CD4-positive, alpha-beta T cell treated with Interleukin-21 for 1 hour (primary cell): ENCODE measurements around the gene MLPH.

Source experiments
- DNase-seq: peaks from one replicate; pipeline ENCODE4 v3.0.0-alpha.2; 2020

MLPH gene

DNA sequence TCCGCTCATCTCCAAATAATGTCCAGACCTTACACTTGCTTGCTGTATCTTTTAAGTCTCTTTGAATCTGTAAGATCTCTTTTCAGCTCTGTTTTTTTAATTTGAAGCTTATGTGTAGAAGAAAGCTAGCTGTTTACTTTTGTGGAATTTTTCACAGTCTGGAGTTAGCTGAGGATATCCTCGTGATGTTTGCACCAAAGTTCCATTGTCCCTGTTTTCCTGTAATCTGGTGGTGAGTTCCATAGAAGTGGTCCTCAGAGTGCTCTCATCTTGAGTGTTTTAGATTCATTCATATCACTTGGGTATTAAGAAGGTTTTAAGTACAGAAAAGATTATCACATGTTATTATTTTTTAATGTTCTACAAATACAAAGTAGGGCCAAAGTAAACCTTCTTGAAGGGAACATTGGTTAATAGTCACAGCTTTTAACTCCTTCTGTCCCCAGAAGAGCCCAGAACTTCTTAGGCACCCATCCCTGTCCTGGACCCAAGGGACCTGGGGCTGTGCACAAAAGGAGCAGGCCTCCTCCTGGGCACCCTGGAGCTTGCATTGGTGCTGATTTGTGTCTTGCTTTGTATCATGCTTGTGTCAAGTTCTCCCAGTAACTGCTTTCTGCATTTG lies 15.0 kb downstream of the MLPH start:
- no peak for DNase-seq

DNA sequence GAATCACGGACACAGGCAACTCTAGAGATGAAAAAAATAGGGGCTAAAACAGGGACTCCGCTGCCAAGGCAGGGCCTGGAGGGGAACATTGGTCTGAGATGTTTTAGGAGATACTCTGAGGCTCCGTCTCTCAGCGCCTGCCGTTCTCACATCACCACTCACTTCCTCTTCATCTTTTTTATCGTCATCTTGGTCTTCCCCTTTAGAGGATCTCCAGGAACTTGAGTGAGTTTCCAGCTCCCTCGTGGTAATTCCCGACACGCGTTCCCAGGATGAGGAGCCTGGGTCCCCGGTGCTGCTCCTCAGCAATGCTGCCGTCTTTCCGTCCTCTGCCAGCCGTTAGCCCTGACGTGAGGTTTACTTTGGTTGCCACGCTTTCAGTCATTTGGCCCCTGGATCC lies 16.1 kb downstream of the MLPH start:
- no peak for DNase-seq

DNA sequence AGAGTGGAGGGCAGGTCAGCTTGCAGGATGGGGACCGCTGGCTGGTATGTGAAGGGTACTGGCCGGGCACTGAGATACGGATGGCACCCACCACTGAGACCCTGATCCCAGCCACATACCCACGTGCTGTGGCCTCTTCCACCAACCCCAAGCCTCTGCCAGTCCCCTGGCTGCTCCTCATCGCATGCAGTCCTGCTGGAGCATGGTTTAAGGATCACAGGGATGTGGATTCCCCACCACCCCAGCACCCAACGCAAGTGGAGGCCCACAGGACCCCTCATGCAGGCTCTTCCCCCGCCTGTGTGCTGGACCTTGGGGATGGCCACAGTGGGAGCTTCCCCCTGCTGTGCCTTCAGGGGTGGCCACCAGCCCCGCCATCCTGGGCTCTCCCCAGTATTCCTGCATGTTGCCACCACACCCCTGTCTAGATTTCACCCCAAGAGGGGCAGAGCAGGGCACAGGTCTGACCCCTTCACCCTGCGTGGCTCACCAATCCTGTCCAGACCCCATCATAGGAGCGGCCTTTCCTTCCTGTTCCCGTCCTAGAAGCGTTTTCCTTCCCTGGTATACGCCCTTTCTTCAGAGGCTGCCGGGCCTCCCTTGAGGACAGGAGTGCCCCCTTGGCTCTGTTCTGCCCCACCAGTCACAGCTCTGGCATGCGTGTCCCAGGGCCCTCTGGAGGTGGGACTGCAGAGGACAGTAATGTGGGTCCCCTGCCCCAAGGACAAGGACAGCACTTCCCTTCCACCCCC lies 18.3 kb downstream of the MLPH start:
- no peak for DNase-seq

DNA sequence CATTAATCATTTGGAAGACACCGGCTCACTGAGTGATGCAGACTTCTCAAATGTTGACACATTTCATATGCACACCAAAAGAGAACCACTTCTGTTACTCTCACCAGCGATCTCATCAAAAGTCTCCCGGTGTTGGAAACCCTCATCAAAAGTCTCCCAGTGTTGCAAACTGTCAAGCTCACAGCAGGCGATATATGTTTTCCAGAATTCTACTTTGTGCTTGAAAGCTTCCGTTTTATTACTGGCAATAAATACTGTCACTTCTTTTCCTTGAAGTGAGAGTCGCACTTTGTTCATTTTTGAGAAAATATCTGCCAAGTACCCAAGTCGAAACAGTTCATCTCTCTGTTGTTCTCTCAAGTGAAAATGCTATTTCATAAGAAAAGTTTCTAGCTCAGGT lies 20.5 kb downstream of the MLPH start:
- DNase-seq: no peak

DNA sequence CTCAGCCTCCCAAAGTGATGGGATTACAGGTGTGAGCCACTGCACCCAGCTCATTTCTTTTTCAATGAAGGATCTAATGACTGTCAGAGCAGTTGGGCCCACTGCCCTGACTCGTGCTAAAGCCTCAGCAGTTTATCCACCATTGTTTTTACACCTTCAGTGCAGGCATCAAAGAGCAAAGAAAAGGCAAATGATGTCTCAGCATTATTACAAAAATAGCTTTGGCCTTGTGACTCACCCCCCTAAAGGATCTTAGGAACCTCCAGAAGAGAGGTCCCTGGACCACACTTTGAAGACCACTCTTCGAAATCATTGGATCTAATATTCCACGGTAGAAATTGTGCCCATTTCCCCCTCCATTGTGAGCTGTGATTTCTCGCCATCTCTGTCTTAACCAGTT lies 21.3 kb downstream of the MLPH start:
- DNase-seq: no peak

DNA sequence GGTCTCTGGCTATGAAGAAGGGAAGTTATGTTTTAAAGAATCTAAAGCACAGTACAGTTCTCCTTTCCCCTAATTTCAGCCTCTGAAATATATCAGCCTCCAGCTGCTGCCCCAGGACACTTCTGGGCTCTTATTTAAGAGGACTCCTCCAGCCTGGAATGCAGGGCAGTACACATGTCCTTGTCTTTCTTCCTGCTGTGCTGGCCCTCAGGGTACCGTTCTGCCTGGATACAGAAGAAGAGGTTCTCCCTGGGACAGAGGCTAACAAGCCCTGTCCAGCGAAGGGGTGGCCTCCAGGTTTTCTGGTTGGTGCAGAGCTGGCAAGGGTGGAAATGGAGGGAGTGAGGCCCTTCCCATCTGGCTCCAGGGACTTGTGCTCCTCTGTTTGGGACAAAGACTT lies 22.1 kb downstream of the MLPH start:
- no peak for DNase-seq

DNA sequence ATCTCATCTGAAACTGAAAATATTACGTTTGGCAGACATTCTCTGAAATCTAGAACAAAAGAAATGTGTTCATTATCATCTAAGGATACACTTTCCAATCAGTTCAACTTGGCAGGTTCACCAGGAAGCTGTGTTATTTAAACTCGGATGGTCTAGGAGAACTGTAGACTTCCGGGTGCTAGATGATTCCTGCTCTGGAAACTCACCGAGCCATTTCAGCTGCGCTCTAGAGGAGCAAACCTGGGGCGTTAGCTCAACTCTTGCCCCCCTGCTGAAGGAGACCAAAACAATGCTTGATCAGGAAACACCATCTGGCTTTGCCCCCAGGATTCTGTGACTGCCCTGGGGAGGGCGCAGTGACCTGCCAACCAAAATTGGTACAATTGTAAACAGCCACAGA lies 22.9 kb downstream of the MLPH start:
- DNase-seq: no peak

DNA sequence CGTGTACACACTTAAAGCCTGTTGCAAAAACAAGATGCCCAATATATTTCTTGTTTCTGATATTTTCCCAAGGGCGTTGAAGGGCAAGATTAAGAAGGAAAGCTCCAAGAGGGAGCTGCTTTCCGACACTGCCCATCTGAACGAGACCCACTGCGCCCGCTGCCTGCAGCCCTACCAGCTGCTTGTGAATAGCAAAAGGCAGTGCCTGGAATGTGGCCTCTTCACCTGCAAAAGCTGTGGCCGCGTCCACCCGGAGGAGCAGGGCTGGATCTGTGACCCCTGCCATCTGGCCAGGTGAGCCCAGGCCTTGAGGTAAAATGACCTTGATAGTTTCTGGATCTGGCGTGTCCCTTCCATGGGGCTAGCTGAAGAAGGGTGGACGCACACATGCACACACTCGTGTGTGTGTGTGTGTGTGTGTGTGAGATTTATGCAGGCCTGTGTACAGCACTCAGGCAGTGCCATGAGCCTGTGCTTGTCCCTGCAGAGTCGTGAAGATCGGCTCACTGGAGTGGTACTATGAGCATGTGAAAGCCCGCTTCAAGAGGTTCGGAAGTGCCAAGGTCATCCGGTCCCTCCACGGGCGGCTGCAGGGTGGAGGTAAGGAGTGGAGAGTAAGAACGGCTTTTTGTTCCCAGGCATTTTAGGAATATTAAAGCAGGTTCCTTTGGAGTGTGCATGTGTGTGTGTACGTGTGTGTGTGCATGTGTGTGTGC lies 23.6 kb downstream of the MLPH start:
- DNase-seq: no peak

DNA sequence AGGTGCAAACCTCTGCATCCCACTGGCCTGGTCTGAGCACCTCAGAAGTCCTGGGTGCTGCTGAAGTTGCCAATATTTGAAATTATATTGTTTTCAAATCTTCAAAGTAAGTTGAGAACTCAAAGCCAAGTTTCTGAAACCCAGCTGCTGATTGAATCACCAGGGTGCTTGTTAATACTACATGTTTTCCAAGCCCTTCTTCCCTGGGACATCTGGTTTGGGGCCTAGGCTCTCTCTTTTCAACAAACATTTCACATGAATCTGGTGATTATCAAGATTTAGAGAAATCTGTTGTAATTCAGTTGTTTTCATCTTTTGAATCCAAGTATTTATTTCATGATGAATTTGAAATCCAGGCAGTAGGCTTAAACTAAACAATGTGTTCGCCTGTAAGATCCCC lies 24.4 kb downstream of the MLPH start:
- DNase-seq: no peak

DNA sequence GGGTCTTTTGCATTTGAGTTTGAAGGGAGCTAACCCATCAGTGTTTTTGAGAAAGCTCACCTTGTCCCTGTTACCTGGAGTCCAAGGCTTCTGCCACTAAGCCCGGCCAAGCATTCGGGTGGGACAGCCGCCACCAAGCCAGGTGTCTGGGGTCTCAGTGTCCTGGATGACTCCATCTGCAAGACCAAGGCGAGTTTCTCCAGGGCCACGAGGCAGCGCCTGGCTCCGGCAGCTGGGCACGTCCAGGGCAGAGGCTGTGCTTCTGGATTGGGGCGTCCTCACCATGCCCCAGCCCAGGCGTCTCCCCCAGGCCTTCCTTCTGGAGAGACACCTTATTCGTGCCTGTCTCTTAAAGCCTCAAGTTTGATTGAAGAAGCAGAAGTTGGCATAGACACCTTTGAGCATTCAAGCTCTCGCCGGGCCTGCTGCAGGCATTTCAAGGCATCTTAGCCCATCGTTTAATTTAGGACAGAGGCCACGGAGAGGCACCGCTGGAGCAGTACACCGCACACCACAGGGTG lies 24.9 kb downstream of the MLPH start:
- DNase-seq: no peak

DNA sequence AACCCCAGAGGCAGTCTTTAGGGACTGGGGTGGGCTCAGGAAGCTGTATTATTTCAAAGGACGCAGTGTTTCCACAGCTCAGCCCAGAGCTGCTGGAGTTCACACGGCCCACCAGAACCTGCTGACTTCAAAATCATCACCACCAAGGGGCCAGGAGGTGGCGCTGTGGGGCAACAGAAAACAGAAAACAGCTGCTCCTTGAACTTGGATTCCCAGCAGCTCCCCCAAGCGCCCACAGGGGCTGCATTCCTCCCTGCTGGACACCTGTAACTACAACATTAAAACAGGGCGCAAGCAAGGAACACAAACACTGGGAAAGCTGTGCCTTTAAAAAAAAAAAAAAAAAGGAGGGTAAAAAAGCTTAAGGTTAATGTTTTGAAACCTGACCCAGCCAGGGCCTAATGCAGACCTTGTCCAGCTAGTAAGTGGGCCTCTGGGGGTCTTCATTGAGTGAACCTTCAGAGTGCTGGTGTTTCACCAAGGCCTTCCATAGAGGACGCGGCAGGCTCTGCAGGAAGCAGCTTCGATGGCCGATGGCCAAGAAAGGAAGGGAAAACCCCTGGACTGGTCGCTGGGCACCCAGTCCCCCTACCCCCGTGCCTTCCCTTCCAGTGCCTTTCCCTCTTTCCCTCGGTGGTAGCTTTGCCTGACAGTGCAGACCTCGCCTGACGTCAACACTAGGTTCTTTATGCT lies 25.9 kb downstream of the MLPH start:
- peak; percentile 76 for DNase-seq

DNA sequence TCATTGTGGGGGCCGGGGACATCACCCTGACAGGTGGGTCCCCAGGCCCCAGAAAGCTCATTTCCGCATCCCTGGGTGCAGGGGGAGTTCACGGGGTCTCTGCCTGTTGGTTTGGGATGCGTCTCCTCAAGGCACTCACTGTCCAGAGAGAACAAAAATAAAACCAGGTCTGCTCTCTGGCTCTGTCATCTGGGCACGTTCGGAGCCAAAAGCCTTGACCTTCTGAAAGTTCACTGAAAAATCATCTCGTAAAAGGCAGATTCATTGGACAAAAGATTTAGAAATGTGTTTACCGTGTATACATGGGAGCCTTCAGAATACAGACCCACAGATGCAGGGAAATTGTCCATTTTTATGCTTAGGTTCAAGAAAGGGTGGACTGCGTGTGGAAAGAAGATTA lies 26.6 kb downstream of the MLPH start:
- no peak for DNase-seq

DNA sequence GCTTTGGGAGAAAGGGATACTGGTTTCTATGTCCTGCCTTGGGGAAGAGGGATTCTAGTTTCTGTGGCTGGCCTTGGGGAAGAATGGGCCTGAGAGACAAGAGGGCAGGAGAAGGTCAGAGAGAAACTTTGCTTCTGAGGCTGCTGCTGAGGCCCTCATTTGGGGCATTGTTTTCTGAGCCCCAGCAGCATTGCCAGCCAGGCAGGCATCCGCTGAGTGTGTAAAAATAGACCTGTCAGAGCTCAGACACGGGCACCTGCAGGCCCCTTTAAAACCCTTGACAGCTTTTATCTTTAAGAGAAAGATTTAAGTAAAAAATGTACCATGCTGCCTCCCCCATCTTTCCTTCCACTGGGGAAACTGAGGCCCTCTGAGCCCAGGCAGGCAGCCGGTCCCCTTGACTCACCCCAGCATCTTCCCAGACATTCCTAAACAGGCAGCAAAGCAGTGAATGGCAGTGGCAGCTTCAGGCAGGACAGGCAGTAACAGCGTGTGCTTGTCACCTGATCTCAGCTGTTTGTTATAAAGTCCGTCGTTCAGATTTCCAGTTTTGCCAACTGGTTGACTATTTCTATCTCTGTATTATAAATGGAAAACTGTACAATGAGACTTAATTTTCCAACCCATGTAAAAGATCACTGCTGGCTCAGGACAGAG lies 27.6 kb downstream of the MLPH start:
- no peak for DNase-seq

DNA sequence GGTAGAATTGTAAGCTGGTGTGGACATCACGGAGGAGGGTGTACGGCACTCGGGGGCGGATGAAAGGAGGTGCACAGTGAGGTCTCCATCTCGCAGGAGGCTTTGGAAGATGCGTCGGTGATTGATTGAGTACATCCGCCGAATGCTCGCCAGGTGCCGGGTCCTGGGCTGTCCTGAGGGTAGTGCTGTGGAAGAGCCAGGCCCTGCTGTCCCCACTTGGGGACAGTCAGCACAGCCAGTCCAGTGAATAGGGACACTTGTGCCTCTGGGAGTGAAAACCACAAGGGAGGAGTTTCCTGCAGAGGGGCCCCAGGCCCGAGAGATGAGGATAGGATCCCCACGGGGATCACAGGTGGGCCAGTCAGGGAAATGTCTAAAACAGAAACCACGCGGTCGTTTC lies 28.1 kb downstream of the MLPH start:
- DNase-seq: no peak

DNA sequence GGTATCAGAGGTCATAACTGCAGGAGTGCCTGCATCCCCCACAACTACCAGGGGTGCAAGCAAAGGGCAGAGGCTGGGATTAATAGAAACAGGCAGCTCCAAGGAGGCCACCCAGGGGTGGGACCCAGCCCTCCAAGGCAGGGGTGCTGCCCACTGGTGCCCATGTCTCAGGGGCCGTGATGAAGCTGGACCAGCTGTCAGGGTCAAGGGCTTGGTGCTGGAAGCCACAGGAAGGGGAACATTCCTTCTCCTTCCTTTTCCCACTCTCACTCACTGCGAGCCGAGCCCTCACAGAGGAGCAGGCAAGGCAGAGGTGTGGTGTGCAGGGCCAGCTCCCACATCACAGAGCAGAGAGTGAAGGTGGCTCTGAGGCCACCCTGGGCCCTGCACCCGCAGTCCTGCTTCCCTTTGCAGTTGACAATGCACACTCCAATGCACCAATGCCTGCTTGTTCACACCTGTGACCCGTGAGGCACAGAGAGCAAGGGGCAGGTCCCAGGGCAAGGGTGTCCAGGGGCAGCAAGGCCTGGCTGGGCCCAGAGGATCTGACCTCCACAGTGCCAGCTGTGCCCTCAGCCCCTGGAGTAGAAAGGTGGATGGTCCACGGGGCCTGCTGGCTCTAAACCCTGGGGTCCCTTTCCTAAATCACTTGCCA lies 28.7 kb downstream of the MLPH start:
- no peak for DNase-seq

DNA sequence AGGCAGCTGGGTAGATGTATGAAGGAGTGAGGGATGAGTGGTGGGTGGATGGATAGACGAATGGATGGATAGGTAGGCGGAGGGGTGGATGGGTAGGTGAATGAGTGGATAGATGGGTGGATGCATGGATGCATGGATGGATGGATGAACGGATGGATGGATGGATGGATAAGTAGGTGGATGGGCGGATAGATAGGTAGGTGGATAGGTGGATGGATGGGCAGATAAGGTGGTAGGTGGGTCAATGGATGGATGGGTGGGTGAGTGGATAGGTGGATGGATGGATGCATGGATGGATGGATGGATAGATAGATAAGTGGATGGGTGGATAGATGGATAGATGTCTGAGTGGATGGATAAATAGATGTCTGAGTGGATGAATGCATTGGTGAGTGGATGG lies 30.1 kb downstream of the MLPH start:
- no peak for DNase-seq

DNA sequence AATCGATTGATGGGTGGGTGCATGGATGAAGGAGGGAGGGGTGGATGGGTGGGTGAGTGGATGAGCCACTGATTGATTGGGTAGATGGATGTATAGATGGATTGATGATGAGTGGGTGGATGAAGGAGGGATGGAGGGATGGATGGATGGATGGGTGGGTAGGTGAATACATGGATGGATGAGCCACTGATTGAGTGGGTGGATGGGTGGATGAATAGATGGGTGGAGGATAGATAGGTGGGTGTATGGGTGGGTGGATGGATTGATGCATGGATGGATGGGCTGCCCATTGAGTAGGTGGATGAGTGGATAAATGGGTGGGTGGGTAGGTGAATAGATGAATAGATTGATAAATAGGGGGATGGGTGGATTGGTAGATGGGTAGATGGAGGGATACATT lies 30.9 kb downstream of the MLPH start:
- DNase-seq: no peak

DNA sequence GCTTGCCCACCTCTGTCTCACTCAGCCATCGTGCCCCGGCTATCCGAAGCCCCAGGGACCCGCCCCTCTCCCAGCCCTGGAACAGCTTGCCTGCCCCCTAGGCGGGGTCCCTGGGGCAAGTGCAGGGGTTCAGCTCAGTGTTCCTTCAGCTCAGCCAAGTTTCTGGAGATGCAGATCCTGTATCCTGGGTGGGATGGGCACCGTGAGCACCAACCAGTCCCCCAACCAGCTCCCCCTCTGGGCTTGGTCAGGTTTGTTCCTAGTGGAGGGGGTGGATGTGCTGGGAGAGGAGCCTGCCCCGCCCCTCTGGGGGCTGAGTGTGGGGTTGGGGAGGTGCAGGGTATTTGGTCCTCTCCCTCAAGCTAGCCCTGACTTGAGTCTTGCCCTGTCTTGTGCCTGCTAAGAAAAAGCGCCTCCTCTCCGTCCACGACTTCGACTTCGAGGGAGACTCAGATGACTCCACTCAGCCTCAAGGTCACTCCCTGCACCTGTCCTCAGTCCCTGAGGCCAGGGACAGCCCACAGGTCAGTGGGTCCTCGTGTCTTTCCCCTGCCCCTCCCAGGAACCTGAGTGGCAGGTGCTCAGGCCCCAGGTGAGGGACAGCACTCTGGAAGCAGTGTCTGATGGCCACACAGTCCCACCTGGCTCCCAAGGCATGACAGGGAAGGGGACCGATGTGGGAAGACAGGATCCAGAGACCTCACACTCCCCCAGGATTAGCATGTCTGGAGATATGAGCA lies 32.6 kb downstream of the MLPH start:
- DNase-seq: no peak

DNA sequence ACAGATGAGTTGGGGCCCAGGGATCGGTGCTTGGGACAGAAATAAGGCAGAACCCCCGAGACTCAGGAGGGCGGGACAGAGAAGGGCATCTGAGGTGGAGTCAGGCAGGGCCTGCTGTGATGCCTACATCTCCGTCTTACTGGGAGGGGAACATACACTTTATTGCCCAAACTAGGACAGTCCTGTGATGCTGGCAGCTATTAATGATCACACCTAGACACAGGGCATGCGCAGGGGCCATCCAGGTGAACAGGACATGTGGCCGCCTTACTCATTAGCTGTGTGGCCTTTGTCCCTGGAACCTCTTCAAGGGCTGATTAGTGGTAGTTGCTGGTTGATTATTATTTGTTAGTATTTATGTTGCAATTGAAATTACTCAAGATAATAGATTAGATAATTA lies 33.2 kb downstream of the MLPH start:
- DNase-seq: no peak

DNA sequence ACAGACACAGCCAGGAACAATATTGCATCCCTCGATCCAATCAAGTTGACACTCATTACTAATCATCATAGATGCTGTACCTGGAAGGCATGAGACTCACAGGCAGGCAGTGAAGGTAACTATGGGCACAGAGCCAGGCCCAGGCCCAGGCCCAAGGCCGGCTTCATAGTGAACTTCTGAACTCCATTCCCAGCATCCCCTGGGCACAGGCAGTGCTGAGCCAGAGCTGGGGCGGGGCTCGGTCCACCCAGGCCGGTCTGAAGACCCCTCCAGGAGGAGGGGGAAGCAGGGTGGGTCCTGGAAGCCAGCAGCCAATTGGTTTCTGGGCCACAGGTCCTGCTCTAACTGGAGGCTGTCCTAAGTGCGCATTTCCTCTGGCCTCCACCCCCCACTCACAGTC lies 37.6 kb downstream of the MLPH start:
- no peak for DNase-seq

DNA sequence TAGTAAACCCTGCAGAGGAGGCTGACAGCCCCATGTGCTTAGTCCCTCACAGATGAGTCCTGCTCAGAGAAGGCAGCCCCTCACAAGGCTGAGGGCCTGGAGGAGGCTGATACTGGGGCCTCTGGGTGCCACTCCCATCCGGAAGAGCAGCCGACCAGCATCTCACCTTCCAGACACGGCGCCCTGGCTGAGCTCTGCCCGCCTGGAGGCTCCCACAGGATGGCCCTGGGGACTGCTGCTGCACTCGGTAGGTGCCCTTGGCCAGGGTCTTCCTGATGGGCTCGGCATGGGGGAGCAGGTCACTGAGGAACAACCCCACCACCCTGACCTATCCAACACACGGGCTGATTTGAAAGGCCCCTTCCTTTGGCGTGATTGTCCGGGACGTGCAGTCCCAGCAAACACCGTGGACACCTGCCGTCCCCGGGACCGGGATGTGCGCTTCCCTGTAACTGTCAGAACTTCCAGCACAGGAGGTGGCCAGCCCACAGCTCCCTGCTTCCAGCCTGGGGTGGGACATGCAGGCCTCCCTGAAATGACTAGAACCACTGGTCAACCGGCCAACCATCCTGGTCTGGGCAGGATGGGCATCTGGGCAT lies 38.6 kb downstream of the MLPH start:
- DNase-seq: no peak
